Myocyte (in vitro differentiated cells): Measurements from ENCODE around the gene AP3S1. TPM values are rescaled to one million over a fixed set of nuclear protein-coding genes. Genes with fewer than 3 reads are reported as not detected.
"Not testable (repeated sequence)": the region's sequence is repeated elsewhere in the genome, so short reads cannot be mapped to it uniquely, and the experiment has no call there.

Experiments
- DNase-seq: peaks from one replicate; pipeline ENCODE4 v3.0.0-alpha.2; 2012; ENCODE audit warnings: low read depth
- total RNA-seq: library from RNA; depleted of rRNA; stranded (reverse); fragments of >200 nt; gene quantifications from 2 replicates; pipeline ENCODE4 v1.2.3, GENCODE V29; 2014

AP3S1 gene
- total RNA-seq, 1 donor from 2014 or later = 202 TPM

DNA sequence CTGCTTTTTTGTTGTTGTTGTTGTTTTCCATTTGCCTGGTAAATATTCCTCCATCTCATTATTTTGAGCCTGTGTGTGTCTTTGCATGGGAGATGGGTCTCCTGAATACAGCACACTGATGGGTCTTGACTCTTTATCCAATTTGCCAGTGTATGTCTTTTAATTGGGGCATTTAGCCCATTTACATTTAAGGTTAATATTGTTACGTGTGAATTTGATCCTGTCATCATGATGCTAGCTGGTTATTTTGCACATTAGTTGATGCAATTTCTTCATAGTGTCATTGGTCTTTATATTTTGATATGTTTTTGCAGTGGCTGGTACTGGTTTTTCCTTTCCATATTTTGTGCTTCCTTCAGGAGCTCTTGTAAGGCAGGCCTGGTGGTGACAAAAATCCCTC is 16.8 kb upstream of the AP3S1 start:
- not testable (repeated sequence) for DNase-seq

DNA sequence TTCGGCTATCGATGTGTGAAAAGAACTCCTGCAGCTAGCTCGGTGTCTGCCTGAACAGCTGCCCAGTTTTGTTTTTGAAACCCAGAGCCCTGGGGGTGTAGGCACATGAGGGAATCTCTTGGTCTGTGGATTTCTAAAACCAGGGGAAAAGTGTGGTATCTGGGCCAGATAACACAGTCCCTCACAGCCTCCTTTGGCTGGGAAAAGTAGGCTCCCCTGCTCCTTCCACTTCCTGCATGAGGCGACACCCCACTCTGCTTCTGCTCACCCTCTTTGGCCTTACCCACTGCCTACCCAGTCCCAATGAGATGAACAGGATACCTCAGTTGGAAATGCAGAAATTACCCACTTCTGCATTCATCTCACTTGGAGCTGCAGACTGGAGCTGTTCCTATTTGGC is 15.8 kb upstream of the AP3S1 start:
- no peak for DNase-seq

DNA sequence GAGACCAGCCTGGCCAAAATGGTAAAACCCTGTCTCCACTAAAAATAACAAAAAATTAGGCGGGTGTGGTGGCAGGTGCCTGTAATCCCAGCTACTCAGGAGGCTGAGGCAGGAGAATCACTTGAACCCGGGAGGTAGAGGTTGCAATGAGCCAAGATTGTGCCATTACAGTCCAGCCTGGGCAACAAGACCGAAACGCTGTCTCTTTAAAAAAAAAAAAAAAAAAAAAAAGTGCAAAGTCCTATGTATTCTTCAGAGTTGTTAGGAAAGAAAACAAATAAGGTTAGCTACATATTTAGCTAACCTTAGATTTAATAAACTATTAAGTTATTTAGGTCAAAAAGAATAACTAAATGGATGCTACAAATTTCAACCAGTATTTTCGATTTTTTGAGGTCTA is 11.8 kb upstream of the AP3S1 start:
- DNase-seq = no peak

DNA sequence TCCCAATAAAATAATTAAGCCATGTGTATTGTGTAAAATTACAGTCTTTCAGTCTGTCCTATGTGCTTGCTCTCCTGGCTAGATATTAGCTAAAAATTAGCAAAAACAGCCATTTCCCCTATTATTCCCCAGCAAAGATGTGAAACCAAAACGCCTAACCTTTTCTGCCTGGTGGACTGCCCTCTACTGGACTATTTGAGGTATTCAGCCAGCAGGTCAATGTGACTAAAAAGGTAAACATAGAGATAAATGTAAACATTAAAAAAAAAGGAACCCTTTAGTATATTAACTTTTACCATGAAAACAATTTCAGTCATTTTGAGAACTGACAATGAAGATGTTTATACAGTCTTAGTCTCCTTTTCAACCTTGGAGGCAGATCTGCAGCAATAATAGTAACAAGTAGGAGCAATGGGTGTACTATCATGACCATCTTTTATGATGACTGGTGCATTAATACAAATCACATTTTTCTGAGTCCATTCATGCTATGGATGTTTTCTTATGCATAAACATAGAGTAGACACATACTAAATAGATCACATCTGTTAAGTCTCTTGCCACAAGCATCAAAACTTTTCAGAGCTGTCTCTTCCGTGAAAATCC is 10.5 kb upstream of the AP3S1 start:
- peak; percentile 35 for DNase-seq

DNA sequence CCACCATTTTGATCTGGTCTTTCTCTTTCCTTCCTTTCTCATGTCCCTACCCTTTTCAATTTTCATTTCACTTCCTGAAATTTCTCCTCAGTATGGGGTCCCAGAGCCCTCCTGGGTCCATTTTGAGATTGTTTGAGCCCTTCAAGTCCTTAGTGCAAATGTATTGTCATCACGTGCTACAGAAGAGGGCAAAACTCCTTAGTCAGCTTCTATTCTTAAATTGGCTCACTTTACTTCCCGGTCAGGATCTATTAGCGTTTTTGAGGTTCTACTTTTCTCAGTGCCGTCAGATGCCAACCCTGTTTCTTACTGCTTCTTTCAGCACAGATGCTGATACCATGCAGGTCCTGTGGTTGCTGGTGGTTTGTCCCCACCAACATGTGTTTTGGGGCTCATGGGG is 6.3 kb upstream of the AP3S1 start:
- DNase-seq = no peak

DNA sequence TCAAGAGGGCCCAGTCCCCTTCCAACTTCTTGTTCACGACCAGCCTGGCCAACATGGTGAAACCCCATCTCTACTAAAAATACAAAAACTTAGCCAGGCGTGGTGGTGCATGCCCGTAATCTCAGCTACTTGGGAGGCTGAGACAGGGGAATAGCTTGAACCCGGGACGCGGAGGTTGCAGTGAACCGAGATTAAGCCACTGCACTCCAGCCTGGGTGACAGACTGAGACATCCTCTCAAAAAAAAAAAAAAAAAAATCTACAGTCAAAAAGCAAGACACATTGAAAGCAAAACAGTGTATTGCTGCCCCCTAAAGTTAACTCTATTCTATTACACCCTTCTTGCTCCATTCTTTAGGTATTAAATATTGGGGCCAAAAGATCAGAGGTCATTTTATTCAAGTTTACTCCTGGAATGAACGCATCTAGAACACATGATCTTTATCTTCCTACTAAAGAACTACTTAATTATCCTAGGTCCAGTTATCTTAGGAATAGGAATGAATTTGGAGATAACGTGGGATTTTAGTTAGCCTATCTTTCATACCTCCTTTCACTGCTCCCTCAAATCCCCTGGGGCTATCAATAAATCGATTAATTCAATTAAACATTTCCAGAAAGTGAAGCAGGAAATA is 2.7 kb upstream of the AP3S1 start:
- DNase-seq = peak; percentile 62

DNA sequence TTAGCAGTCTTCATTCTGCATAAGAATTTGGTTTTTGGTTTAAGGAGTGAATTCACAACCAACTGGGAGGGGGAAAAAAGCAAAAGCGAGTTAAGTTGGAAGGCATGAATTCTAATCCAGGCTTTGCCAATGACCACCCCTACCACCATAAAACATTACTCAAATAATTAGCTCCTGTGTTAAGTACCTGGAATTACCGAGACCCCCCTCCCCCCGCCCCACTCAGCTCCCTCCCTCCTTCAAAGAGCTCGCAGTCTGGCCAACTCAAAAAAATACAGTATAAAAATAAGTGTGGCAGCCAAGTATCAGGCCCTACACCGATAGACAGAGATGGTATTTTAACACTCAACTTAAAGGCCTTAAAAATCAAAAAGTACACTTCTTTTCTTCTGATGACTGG is 862 bp upstream of the AP3S1 start:
- DNase-seq = no peak

DNA sequence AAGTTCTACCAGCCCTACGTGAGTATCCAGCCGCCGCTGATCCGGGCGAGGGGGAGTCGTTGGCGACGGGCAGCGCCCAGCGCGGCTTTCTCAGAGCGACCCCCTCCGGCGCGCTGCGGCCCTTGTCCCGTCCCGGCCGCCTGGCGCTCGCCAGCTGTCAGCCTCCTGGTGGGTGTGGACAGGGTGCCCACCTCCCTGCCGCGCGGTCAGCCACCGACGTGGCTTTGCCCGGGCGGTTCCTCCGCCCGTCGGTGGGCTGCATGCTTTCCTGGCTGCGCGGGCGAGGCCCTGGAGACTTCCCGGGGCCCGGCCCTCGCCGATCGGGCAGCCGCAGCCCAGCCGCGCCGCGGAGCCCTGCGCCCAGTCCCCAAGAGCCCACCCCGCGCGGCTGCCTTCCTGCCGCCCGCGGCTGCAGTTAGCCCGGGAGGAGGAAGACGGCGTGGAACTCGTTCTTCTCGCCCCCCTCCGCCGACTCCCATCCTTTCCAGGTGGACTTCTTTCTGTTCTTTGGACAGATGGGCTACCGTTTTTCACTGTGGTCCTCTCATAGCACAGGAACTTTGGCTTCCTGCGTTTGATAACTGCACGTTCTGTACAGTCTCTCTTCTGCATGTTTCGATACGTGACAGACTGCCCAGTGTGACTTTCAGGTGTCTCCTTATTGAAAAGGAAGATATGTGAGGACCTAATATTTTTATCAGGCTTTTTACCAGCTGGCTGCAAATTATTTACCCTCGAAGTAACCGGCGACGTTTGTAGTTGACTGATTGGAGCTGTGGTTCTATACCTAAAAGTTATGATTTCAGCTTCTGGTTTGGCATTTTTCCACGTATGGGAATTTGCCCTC is 577 bp downstream of the AP3S1 start:
- DNase-seq = peak; percentile 88

DNA sequence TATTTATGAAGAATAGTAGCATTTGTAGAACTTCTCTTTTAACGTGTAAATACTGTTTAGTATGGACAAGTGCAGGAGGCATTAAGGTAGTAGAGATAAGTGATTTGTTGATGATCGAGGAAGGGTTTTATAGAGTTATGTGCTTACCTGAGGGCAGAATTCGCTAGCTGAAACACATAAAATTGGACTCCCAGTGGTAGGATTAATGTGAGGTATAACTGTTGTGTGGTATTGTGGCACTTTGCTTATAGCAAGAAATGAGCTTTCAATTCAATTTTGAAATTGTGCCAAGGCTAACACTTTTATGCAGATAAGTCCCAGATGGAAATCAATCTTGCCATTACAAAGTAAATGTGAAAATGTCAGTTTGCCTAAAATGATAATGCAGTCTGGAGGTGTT is 1.2 kb downstream of the AP3S1 start:
- DNase-seq = no peak

DNA sequence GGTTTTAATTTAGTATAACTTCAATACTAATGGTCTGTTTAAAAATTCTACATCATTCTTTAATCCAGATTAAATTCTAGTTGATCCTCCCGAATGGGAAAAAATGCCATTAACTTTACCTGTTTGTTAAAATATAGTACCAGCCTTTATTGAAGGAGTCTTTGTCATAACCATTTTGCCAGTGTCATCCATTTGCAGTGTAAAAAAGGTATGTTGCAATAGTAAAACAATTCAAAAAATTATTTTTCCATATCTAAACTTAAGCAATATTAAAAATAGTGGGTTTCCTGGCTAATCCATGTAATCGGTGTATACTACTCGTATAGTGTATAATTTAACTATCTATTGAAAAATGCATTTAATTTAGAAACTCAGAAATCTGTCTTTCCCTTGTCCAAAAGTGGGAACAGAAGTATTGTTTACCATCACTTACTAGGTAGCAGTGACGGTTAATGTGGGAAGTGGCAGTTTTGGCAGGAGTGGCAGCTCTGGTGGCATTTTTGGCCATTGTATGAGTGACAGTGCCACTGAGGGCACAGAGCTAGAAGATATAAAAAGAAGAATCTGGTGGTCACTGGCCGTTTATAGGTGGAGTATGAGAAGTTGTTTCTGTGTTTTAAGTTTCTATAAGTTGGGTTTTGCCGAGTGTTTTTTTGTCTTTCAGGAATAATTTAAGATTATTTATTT is 1.9 kb downstream of the AP3S1 start:
- no peak for DNase-seq

DNA sequence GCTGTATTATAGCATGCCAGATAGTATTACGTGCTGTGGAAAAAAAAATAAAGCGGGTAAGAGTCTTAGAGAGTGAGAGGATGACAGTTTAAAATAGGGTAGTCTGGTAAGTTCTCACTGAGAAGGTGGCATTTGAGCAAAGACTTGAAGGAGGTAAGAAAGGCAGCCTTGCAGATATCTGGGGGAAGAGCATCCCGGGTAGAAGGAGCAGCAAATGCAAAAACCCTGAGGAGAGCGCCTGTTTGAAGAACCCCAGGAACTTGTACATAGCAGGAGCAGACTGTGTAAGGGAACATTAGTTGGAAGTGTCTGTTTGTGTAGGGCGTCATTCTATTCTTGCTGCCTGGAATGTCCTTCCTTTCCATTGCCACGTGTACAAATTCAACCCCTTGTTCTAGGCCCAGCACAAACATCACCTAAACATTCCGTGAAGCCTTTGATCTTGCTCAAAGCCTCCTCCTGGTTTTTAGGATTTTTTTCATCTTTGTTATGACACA is 2.6 kb downstream of the AP3S1 start:
- DNase-seq = no peak

DNA sequence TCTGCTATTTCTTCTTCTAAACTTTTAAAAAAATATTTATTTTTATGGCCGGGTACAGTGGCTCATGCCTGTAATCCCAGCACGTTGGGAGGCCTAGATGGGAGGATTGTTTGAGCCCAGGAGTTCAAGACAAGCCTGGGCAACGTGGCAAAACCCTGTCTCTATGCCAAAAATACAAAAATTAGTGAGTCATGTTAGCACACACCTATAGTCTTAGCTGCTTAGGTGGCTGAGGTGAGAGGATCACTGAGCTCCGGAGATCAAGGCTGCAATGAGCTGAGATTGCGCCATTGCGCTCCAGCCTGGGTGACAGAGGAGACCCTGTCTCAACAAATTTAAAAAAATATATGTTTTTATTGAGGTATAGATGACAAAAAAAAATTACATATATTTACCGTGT is 5.6 kb downstream of the AP3S1 start:
- DNase-seq = no peak

DNA sequence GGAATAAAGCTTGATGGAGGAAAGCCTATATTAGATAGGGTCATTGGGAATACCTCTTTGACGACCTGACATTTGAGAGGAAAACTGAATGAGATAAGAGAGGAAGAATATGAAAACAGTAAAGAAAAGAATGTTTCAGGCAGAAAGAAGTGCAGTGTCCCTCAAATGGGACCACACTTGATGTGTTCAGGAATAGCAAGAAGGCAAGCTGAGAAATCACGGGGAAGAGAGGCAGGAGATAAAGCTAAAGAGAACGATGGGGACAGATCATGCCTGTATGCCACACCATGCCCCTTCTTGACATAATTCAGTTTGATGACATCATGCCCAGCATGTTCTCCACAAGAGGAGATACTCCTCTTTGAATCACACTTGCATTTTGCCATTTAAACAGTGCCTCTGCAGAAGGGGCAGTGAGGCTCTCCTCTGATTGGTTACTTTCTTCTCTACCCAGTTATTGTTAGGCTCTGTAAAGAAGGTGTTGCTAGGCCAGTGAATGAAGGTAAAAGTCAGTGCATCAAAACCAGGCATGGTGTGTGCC is 7.6 kb downstream of the AP3S1 start:
- DNase-seq = no peak

DNA sequence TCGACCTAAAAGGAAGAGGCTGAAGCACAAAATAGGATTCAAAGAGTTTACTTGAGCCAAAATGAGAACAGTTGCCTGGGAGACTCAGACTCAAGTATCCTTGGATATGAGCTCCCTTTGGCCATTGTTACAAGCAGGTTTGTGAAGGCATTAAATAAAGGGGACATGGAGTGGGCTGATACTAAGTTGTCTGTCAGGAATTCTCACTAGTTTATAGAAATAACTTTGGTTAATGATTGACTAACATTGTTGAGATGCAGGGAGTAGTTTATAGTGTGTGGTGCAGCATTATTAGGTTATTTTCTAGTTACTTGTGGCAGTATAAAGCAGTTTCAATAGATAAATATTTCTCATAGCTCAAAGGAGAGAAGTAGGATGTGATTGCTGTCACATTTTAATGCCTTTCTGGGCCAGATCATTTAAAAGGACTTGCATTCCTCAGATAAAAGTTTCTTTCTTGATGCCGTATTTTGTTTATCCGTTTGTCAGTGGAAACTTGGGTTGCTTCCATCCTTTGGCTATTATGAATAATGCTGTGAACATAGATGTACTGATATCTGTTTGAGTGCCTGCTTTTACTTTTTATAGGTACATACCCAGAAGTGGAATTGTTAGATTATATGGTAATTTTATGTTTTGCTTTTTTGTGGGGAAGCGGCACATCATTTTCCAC is 9.1 kb downstream of the AP3S1 start:
- DNase-seq = no peak

DNA sequence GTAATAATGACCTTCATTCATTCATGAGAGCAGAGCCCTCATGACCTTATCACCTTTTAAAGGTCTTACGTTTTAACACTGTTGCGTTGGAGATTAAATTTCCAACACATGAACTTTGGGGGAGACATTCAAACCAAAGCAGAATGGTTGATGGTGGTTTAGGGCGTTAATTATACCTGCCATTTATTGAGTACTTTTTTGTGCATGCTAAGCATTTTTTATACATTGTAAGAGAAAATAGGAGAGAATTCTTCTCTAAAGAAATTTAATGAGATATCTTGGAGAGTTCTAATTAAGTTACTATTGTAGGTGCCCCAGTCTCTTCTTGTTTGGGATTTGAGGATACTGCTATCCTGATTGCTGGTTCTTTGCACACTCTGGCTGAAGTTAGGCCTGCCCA is 12.4 kb downstream of the AP3S1 start:
- DNase-seq = no peak

DNA sequence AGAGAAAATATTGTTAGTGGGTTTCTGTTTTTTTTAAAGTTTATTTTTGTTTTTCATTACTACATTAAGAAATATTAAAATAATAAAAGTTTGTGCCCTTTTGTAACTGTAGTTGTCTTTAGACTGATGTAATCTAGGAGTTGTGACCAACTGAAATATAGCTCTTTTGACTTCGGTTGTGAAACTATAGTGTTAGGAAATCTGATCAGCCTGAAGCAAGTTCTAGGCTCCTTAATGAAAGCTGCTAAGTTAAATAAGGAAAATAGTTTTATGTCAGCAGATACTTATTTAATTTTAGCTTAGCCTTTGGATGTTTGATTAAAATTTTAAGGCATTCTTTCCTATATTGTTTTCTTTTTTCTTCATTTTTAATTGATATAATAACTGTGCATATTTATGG is 14.2 kb downstream of the AP3S1 start:
- no peak for DNase-seq

DNA sequence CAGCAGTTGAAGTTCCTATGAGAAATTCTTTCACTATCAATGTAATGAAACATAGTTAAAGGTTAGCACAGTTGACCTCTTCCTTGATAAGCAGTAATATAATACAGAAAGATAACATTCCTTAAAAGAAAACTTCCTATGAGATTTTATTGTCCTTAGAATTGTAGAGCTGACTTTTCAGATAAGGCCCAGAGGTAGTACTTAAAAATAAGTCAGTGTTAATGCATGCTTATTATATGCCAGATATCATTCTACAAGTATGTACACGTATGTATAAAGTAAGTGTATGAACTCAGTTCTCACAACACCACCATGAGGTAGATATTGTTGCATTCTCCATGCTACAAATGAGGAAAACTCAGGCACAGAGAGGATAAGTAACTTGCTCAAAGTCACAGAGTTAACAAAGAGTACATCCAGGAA is 15.3 kb downstream of the AP3S1 start:
- no peak for DNase-seq

DNA sequence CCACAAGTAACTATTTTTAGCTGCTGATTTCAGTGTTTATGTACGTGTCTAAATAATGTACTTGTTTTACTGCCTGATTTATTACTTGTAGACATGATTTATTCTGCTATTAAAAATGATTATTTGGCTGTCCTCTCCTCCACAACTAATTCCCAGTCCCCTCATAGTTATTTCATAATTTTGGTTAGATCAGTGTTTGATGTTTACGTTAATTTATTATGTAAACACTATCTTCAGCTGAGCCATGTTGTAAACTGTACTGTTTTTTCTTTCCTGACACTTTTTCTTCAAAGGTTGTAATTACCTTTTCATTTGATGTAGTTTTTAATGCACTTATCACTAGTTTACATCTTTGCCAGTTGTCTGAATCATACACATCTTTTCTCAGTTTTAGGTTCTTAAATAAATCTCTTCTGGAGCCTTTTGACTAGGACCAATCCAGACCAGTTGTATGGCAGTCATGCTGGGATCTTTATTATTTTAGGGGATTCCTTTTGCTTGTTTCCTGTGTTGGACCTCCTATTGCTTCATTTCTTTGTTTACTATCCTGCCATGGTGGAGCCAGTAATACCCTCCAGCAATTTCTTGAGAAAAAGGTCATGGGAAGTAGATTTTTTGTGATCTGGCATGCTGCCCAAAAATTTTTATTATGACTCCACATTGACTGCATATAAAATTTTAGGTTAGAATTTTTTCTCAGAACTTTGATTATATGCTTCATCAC is 16.1 kb downstream of the AP3S1 start:
- peak; percentile 51 for DNase-seq

DNA sequence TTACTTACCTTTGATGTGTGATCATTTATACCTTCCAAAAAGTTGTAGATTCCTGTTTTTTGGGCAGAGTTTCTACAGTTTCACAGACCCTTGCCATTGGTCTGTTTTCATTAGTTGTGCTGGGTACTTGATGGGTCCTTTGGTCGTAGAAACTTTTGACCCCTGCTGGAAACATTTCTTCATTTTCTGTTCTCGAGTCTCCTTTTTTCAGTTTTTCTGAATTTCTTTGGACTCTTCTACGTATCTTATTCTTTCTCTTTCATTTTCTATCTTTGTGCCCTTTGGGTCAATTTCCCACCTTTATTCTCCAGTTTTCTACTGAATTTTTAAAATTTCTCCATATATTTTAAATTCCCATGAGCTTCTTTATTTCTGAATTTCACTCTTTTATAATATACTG is 16.7 kb downstream of the AP3S1 start:
- DNase-seq = no peak

DNA sequence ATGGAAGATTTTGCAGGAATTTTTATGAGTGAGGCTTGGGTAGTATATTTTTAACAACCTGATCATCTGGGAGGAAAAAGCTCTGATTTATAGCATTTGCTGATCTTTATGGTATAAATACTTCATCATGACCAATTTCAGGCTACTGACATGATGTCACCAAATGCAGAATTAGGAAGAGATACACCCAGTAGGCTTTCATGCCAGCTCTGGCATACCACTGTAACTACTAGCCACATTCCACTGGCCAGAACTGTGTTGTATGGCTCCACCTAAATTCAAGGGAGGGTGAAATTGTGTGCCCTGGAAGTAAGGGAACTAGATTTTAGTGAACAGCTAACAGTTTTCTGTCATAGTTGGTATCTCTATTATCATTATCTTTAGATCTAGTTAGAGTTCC is 17.6 kb downstream of the AP3S1 start:
- DNase-seq = no peak
